H1 (cell line): Measurements from ENCODE around the gene ATMIN. TPM values are rescaled to one million over a fixed set of nuclear protein-coding genes. Genes with fewer than 3 reads are reported as not detected.

Experiments
- CTCF ChIA-PET: fragments of 300-600 bp; sonication (Branson Sonifier 250); formaldehyde crosslinking; loops from one replicate; lab custom pipeline; 2021; ENCODE audit not compliant: partially characterized antibody; lab: Charles Lee
- POLR2A ChIA-PET: fragments of 300-600 bp; sonication (Branson Sonifier 250); formaldehyde crosslinking; loops from one replicate; lab custom pipeline; 2021; ENCODE audit warnings: inconsistent platforms; ENCODE audit not compliant: partially characterized antibody; lab: Charles Lee
- DNase-seq, 2 experiments: peaks; one replicate each; pipeline versions ENCODE4 v3.0.0 to v3.0.0-alpha.2; 2010 to 2022; ENCODE audit warnings: low spot score in 2 of 2, low read depth in 1 of 2, mixed read lengths in 1 of 2
- FAIRE-seq: peaks from 2 replicates; lab custom pipeline; 2011; peaks lifted over from hg19 to GRCh38; lab: Jason Lieb, UNC
- H2AFZ ChIP-seq: 2 replicates; pipeline ENCODE4 v1.8.1; 2012; ENCODE audit warnings: low read length, inconsistent platforms
- H2AK5ac ChIP-seq: 2 replicates; pipeline ENCODE4 v1.6.1; 2013; ENCODE audit warnings: low read depth, low read length
- H2BK120ac ChIP-seq: replicated peaks from 2 replicates; pipeline ENCODE3; 2013; ENCODE audit warnings: low read depth, low read length, inconsistent platforms
- H2BK12ac ChIP-seq: 2 replicates; pipeline ENCODE4 v1.6.1; 2013; ENCODE audit warnings: low read depth, low read length
- H2BK15ac ChIP-seq: 2 replicates; pipeline ENCODE4 v1.6.1; 2013; ENCODE audit warnings: low read length
- H2BK20ac ChIP-seq: 2 replicates; pipeline ENCODE4 v1.6.1; 2013; ENCODE audit warnings: low read length
- H2BK5ac ChIP-seq: 2 replicates; pipeline ENCODE4 v1.6.1; 2013; ENCODE audit warnings: low read depth, low read length
- H3K14ac ChIP-seq: 2 replicates; pipeline ENCODE4 v1.6.1; 2013; ENCODE audit warnings: inconsistent platforms; ENCODE audit not compliant: insufficient read length
- H3K18ac ChIP-seq: 2 replicates; pipeline ENCODE4 v1.6.1; 2013; ENCODE audit warnings: low read length; ENCODE audit errors: extremely low read depth
- H3K23ac ChIP-seq: 2 replicates; pipeline ENCODE4 v1.6.1; 2013; ENCODE audit warnings: inconsistent platforms; ENCODE audit not compliant: insufficient read length
- H3K23me2 ChIP-seq: 2 replicates; pipeline ENCODE4 v1.6.1; 2013; ENCODE audit warnings: low read depth, low read length
- H3K27ac ChIP-seq: 2 replicates; pipeline ENCODE4 v1.6.1; 2011; ENCODE audit warnings: low read depth, low read length, inconsistent platforms
- H3K27me3 ChIP-seq, 4 experiments: replicated peaks in 1 of 4; 1 replicate in 1 of 4; 2 replicates in 3 of 4; pipeline versions ENCODE4 v1.6.1 to v1.8.1; 2011 to 2013; ENCODE audit warnings: low read length in 3 of 4, mild to moderate bottlenecking in 3 of 4, inconsistent platforms in 2 of 4, mixed read lengths in 2 of 4, moderate library complexity in 1 of 4; ENCODE audit not compliant: control insufficient read depth in 3 of 4, insufficient read depth in 3 of 4; ENCODE audit errors: extremely low read depth in 1 of 4
- H3K36me3 ChIP-seq, 4 experiments: 2 replicates each; pipeline versions ENCODE4 v1.6.1 to v1.8.1; 2011 to 2013; ENCODE audit warnings: mild to moderate bottlenecking in 4 of 4, low read length in 3 of 4, moderate library complexity in 2 of 4, control low read depth in 1 of 4, inconsistent platforms in 1 of 4; ENCODE audit not compliant: insufficient read depth in 4 of 4, control insufficient read depth in 2 of 4
- H3K4ac ChIP-seq: replicated peaks from 2 replicates; pipeline ENCODE3; 2013; ENCODE audit warnings: low read length, low read depth, mixed read lengths, inconsistent platforms; ENCODE audit not compliant: insufficient read length
- H3K4me1 ChIP-seq, 4 experiments: replicated peaks in 1 of 4; 1 replicate in 1 of 4; 2 replicates in 3 of 4; pipeline versions ENCODE4 v1.6.1 to v1.8.1; 2011 to 2013; ENCODE audit warnings: low read length in 3 of 4, inconsistent platforms in 2 of 4, mixed read lengths in 1 of 4; ENCODE audit not compliant: insufficient read depth in 4 of 4, control insufficient read depth in 3 of 4
- H3K4me2 ChIP-seq, 2 experiments: 2 replicates each; pipeline versions ENCODE4 v1.6.1 to v1.8.1; 2011 to 2013; ENCODE audit warnings: low read depth in 2 of 2, low read length in 2 of 2, control low read depth in 1 of 2, inconsistent platforms in 1 of 2, mild to moderate bottlenecking in 1 of 2; ENCODE audit not compliant: insufficient read depth in 1 of 2
- H3K4me3 ChIP-seq, 4 experiments: fragments of 200-600, 300-600 bp in 1 of 4; sonication (generic), shearing (Covaris generic), sonication (Bioruptor Twin) in 1 of 4; 2 replicates each; pipeline versions ENCODE4 v1.5.1 to v1.8.1; 2011 to 2016; ENCODE audit warnings: low read length in 4 of 4, low read depth in 3 of 4, control low read depth in 2 of 4, inconsistent platforms in 2 of 4, mild to moderate bottlenecking in 2 of 4, mixed read lengths in 1 of 4, moderate library complexity in 1 of 4; ENCODE audit not compliant: insufficient read depth in 2 of 4; ENCODE audit errors: extremely low read depth in 1 of 4
- H3K56ac ChIP-seq: replicated peaks from 2 replicates; pipeline ENCODE3; 2013; ENCODE audit warnings: low read depth, mild to moderate bottlenecking, mixed read lengths, low read length, inconsistent platforms; ENCODE audit not compliant: insufficient read length
- H3K79me1 ChIP-seq: 2 replicates; pipeline ENCODE4 v1.6.1; 2013; ENCODE audit warnings: low read depth, low read length, control low read depth
- H3K79me2 ChIP-seq, 2 experiments: 2 replicates each; pipeline versions ENCODE4 v1.6.1 to v1.8.1; 2012 to 2013; ENCODE audit warnings: low read length in 2 of 2, mild to moderate bottlenecking in 2 of 2, inconsistent platforms in 1 of 2; ENCODE audit not compliant: insufficient read depth in 2 of 2, control insufficient read depth in 1 of 2
- H3K9ac ChIP-seq, 4 experiments: replicated peaks in 1 of 4; 1 replicate in 1 of 4; 2 replicates in 3 of 4; pipeline versions ENCODE4 v1.6.1 to v1.8.1; 2011 to 2013; ENCODE audit warnings: low read depth in 3 of 4, low read length in 3 of 4, control low read depth in 2 of 4, mild to moderate bottlenecking in 2 of 4, moderate library complexity in 2 of 4, inconsistent platforms in 1 of 4; ENCODE audit errors: extremely low read depth in 1 of 4
- H3K9me3 ChIP-seq, 2 experiments: 2 replicates each; pipeline versions ENCODE4 v1.6.1 to v1.8.1; 2012 to 2013; ENCODE audit warnings: mild to moderate bottlenecking in 2 of 2, moderate library complexity in 2 of 2, control low read depth in 1 of 2, inconsistent platforms in 1 of 2, low read depth in 1 of 2, low read length in 1 of 2, mixed read lengths in 1 of 2; ENCODE audit not compliant: insufficient read depth in 2 of 2
- H4K20me1 ChIP-seq, 2 experiments: replicated peaks in 1 of 2; 2 replicates each; pipeline versions ENCODE3 to v1.8.1; 2011 to 2013; ENCODE audit warnings: inconsistent platforms in 2 of 2, low read length in 2 of 2, mild to moderate bottlenecking in 1 of 2; ENCODE audit not compliant: insufficient read depth in 2 of 2, control insufficient read depth in 1 of 2
- H4K5ac ChIP-seq: 2 replicates; pipeline ENCODE4 v1.6.1; 2013; ENCODE audit warnings: low read length, low read depth, mixed read lengths, inconsistent platforms; ENCODE audit not compliant: insufficient read length
- H4K8ac ChIP-seq: 2 replicates; pipeline ENCODE4 v1.8.0; 2013; ENCODE audit warnings: mild to moderate bottlenecking, moderate library complexity, low read length, inconsistent platforms; ENCODE audit not compliant: insufficient read depth; ENCODE audit errors: extremely low read depth
- H4K91ac ChIP-seq: replicated peaks from 2 replicates; pipeline ENCODE3; 2013; ENCODE audit warnings: low read length, mixed read lengths, inconsistent platforms; ENCODE audit not compliant: insufficient read length
- KDM1A ChIP-seq: fragments of 200-600, 300-600 bp; sonication (generic); IDR thresholded peaks from 2 replicates; pipeline ENCODE4 v1.7.1; 2016; ENCODE audit warnings: mild to moderate bottlenecking, low read length, borderline replicate concordance
- RAD21 ChIP-seq, 2 experiments: IDR thresholded peaks in 1 of 2; conservative IDR thresholded peaks in 1 of 2; 2 replicates each; pipeline ENCODE4 v1.6.1; 2011; ENCODE audit warnings: low read depth in 2 of 2, low read length in 2 of 2, improper control_type of control experiment in 1 of 2, inconsistent platforms in 1 of 2, mild to moderate bottlenecking in 1 of 2, moderate library complexity in 1 of 2
- SP1 ChIP-seq: IDR thresholded peaks from 2 replicates; pipeline ENCODE4 v1.6.1; 2011; ENCODE audit warnings: low read depth, low read length
- TCF12 ChIP-seq: IDR thresholded peaks from 2 replicates; pipeline ENCODE4 v1.6.1; 2011; ENCODE audit warnings: low read depth, mild to moderate bottlenecking, low read length
- WGBS, 2 experiments: shearing (Covaris generic) in 1 of 2; methylation state at CpG; one replicate each; pipeline versions ENCODE4 v1.1.6 to v1.1.7; 2013 to 2015; ENCODE audit warnings: low lambda C conversion rate in 2 of 2, mixed read lengths in 2 of 2, inconsistent platforms in 1 of 2, low coverage in 1 of 2, missing lambda C conversion rate in 1 of 2; ENCODE audit not compliant: insufficient replicate concordance in 2 of 2, insufficient coverage in 1 of 2, insufficient read length in 1 of 2; ENCODE audit errors: extremely low coverage in 1 of 2, missing lambda C conversion rate in 1 of 2; 5-methylcytosine and 5-hydroxymethylcytosine counted together
- polyA plus RNA-seq, 7 experiments: library from polyadenylated mRNA; depleted of rRNA in 3 of 7; stranded (reverse) in 5 of 7; unstranded in 2 of 7; fragments of >200 nt in 5 of 7; fragments of 200-250 nt in 2 of 7; gene quantifications; 1 replicate in 5 of 7; 2 replicates in 1 of 7; 4 replicates in 1 of 7; pipeline versions ENCODE4 v1.2.1 to v1.2.3, GENCODE V29; 2011 to 2013; ENCODE audit warnings: missing spikeins in 2 of 7, mixed read lengths in 2 of 7
- total RNA-seq: library from RNA; stranded (reverse); fragmentation: NEBNext Ultra II Directional; extraction: Animal tissue kit (Norgen Biotek cat#: 25700); gene quantifications from 2 replicates; pipeline ENCODE4 v1.2.1, GENCODE V29; 2021

The ATMIN gene
- total and polyA plus RNA-seq, 2 of the 8 experiments (the other 6 are each of a cell fraction or from before 2014, with no cell fraction given): 34.8 to 59.8 TPM

DNA sequence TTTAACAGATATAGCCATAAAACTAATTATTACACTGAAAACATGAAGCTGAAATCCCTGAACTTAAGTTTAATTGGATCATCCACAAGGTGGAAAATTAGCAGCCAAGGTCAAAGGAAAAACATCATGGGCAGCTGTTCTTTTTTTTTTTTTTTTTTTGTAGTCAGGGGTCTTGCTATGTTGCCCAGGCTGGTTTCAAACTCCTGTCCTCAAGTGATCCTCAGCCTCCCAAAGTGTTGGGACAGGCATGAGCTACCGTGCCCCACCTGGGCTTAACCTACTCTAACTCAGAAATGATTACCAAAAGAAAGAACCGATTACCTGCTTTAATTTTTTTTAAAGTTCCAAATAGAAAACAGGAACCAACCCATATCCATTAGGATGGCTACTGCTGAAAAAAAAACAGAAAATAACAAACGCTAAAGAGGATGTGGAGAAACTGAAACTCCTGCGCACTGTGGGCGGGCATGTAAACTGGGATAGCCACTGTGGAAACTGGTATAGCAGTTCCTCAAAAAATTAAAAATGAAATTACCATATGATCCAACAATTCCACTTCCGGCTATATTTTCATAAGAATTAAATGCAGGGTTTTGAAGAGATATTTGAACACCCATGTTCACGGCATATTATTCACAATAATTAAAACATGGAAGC lies 37.5 kb upstream of the ATMIN start:
- no peaks in the 10 kb centered on the region for H3K23me2 ChIP-seq
- no peak overlapping the region for H2BK5ac ChIP-seq
- H3K79me2 ChIP-seq: peaks cover 0 to 75% of the 10 kb centered on the region in 2 experiments; a peak in 2 of 4 replicates
- no peak overlapping the region for H3K4me3 ChIP-seq
- H3K4me2 ChIP-seq: no peak overlapping the region
- H2BK12ac ChIP-seq: no peak overlapping the region
- H3K14ac ChIP-seq: no peak overlapping the region
- CTCF ChIA-PET: interaction anchor here (1.8 kb wide), 1 partner anchor 23 kb away, joined by 5 read pairs; no protein-coding TSS in a partner anchor
- TF ChIP-seq TCF12 (no peak), RAD21 (IDR thresholded peaks at IDR 0.05 in 1 of 2, conservative IDR thresholded peaks at IDR 0.05 in 1 of 2; ENCODE audit: low read depth in 2 of 2, low read length in 2 of 2) (no peak), SP1 (no peak), KDM1A (0 out of 2 replicates have a peak, but pooled peaks have one; percentile 24)
- no peaks in the 10 kb centered on the region for H3K27me3 ChIP-seq
- no peak overlapping the region for H3K9ac ChIP-seq
- no peak overlapping the region for H2BK120ac ChIP-seq
- no peaks in the 10 kb centered on the region for H3K36me3 ChIP-seq
- H2BK20ac ChIP-seq: no peak overlapping the region
- H3K79me1 ChIP-seq: peaks cover 2% of the 10 kb centered on the region; the same call in 1 of the 2 replicates
- H4K5ac ChIP-seq: no peak overlapping the region
- H2AFZ ChIP-seq: no peak overlapping the region
- no peak overlapping the region for H2BK15ac ChIP-seq
- H3K18ac ChIP-seq: no peak overlapping the region
- no peak overlapping the region for H3K27ac ChIP-seq
- no peak overlapping the region for H2AK5ac ChIP-seq
- no peak for FAIRE-seq
- DNase-seq: no peak
- no peak overlapping the region for H4K91ac ChIP-seq
- H4K20me1 ChIP-seq: peaks cover 0 to 7% of the 10 kb centered on the region in 2 experiments
- no peaks in the 10 kb centered on the region for H3K9me3 ChIP-seq
- H3K23ac ChIP-seq: no peak overlapping the region
- POLR2A ChIA-PET: interaction anchor here (0.6 kb wide), 1 partner anchor 58 kb away, joined by 3 read pairs; no protein-coding TSS in a partner anchor
- WGBS, 2 experiments: 88% methylated on average over 7 of the region's 7 CpGs; no CpG with 5 or more reads in 1 of the 2 experiments
- no peak overlapping the region for H3K56ac ChIP-seq
- H3K4ac ChIP-seq: no peak overlapping the region
- H4K8ac ChIP-seq: no peak overlapping the region
- H3K4me1 ChIP-seq: no peaks in the 10 kb centered on the region
